ENCODE measurements around the gene CSRP2.

Gene CSRP2

DNA sequence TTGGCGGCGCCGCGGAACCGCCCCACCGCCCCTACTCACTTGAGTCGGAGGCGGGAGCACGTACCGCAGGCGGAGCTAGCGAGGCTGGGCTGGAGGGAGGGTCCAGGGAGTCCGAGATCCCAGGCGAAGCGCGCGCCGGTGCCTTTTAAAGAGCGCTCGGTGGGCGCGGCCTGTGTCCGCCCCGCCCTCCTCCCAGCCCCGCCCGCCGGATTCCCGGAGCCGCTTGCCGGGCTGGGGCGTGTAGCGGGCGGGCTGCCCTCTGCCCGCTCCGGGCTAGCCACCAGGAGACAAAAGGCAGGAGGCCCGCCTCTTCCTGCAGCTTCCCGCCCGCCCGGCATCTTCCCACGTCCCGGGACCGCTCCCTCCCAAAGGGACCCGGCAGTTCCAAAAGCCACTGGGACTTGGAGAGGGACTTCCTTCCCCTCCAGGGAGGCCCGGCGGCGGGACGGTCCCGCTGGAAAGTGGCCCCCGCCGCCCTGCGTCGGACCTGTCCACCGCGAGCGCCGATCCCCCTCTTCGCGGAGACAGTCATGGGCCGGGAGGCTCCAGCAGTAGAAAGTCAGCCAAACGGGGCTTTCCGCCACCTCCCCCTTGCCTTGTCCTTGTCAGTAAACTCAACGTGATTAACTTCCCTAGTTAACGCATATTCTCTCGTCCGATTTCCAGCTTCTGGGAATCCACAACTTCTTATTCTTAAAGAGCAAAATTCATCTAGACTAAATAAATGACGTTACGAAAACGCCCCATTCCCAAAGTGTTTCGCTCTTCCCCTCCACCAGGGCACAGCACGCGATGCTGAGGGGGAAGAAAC, at the start of gene CSRP2:
CSRP2 (minus strand) TSS at position 121 of the 811 bp plus-strand sequence. CDS start 12,759 bp downstream, outside the sequence.
- Histone ChIP-seq H3K36me3 (replicated peaks) (no peaks in the 10 kb centered on the region), H3K27me3 (replicated peaks) (no peaks in the 10 kb centered on the region), H3K27ac (peak within 1 kb of the TSS; percentile 70), H3K4me3 (ENCODE audit: low read depth, low read length) (peak within 1 kb of the TSS; percentile 77)
- in situ Hi-C loops (cut with HindIII; ENCODE audit: low pct_ligation_motif_present, low sequenced_read_pairs), result no loop called here
- TF ChIP-seq CTCF (IDR thresholded peaks at IDR 0.05; ENCODE audit: low read depth, low read length, missing control alignments), result peak; percentile 56
- DNase-seq, result peak; percentile 66

DNA sequence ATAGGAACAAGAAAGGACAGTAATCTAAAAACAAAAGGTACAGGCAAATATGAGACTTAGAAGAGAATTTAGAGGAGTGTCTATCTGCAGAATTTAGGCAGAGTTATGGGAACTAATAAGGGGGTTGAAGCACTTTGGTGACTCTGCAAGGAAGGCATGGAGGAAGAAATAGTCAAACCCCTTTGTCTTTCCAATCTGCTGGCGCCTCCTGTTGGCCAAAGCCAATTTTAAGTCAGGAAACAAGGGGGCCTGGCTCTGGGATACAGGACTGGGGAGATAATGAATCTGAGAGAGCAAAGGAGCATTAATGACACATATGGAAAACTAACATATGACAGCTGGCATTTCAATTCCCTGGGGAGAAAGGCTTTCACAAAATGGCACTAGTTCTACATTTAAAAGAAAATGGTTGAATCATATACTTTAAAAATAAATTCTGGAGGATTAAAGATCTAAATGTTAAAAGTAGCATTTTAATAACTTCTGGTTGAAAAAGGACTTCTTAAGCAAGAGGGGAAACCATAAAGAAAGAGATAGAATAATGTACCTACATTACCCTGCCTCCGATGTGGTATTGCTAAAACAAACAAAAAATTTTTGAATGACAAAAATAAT, 48.5 kb upstream of the CSRP2 start:
- Histone ChIP-seq H3K4me3 (ENCODE audit: low read depth, low read length) (no peak overlapping the region), H3K27me3 (replicated peaks) (no peaks in the 10 kb centered on the region), H3K27ac (no peak overlapping the region), H3K36me3 (replicated peaks) (no peaks in the 10 kb centered on the region)
- in situ Hi-C loops (cut with HindIII; ENCODE audit: low pct_ligation_motif_present, low sequenced_read_pairs), result no loop called here
- peak; percentile 27 for DNase-seq
- peak; percentile 78 for TF ChIP-seq CTCF (IDR thresholded peaks at IDR 0.05; ENCODE audit: low read depth, low read length, missing control alignments)

DNA sequence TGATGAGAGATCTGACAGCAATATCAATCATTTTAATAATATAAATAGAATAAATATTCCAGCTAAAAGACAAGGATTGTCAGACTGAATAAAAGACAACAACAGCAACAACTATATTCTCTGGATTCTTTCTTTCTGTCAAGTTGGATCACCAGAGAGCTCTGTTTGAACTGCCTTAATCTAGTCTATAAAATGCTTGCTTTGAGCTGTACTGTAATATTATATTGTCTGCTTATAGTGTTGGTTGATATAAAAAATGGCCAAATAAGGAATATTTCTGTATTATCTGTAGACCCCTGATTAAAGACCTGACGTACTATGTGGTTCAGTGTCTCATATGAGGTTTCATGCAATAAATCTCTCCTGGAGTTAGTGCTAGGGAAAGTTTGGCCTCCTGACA, 46.3 kb upstream of the CSRP2 start:
- H3K27ac ChIP-seq, result no peak overlapping the region
- no peaks in the 10 kb centered on the region for H3K27me3 ChIP-seq (replicated peaks)
- DNase-seq, result no peak
- TF ChIP-seq CTCF (IDR thresholded peaks at IDR 0.05; ENCODE audit: low read depth, low read length, missing control alignments), result no peak
- no peaks in the 10 kb centered on the region for H3K36me3 ChIP-seq (replicated peaks)
- no peak overlapping the region for H3K4me3 ChIP-seq (ENCODE audit: low read depth, low read length)
- in situ Hi-C loops (cut with HindIII; ENCODE audit: low pct_ligation_motif_present, low sequenced_read_pairs), result no loop called here

DNA sequence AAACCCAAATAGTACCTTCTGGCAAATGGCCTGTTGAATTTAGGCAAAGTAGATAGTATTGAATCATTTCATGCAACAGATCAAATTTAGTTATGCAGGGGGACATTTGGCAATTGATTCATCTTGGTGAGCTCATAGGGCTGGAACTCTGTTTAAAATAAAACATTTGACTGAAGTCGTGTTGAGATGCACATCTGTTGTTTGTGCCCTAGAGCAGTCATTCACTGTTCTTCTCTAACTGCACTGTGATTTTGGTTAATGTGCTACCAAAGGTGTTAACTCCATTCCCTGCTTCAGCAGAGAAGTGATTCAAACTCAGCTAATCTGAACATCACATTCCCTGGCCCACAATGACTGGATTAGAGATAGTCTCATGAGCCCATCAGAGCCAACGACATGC, 44.0 kb upstream of the CSRP2 start:
- no peaks in the 10 kb centered on the region for H3K27me3 ChIP-seq (replicated peaks)
- no peak overlapping the region for H3K27ac ChIP-seq
- DNase-seq, result no peak
- no peaks in the 10 kb centered on the region for H3K36me3 ChIP-seq (replicated peaks)
- in situ Hi-C loops (cut with HindIII; ENCODE audit: low pct_ligation_motif_present, low sequenced_read_pairs), result no loop called here
- no peak overlapping the region for H3K4me3 ChIP-seq (ENCODE audit: low read depth, low read length)
- TF ChIP-seq CTCF (IDR thresholded peaks at IDR 0.05; ENCODE audit: low read depth, low read length, missing control alignments), result no peak

DNA sequence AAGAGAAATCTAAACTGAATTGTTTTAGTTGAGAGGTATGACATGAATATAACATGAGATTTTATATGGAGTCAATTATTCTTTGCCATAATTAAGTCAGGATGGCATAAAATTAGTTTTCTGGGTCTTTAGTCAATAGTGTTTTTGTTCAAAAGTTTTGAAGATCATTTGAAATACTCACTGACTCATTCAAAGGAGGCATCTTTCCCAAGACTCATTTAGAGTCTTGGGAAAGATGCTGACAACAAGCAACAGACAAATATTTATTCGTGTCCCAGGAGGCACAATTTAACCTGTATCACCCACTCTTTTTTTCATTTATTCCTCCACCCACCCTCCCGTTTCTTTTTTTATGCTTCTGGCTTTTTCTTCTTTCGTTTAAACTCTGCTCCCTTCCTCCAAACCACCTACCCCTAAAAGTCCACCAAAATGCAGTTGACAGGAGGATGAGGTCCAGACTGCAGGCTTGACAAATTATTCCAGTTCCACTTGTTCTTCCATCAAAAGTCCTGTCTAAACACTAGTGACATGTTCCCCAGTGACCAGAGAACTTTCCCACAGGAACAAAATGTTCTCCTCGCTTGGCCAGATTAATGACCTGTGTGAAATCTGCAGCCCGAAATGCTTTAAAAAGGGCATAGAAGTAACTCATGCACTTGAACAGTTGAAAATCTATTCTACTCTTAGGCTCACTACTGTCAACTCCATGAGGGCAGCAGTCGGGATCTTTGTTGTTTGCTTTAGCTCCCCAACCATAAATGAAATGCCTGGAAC, 43.3 kb upstream of the CSRP2 start:
- no peak overlapping the region for H3K4me3 ChIP-seq (ENCODE audit: low read depth, low read length)
- no peak overlapping the region for H3K27ac ChIP-seq
- H3K27me3 ChIP-seq (replicated peaks), result no peaks in the 10 kb centered on the region
- in situ Hi-C loops (cut with HindIII; ENCODE audit: low pct_ligation_motif_present, low sequenced_read_pairs), result no loop called here
- DNase-seq, result no peak
- no peaks in the 10 kb centered on the region for H3K36me3 ChIP-seq (replicated peaks)
- no peak for TF ChIP-seq CTCF (IDR thresholded peaks at IDR 0.05; ENCODE audit: low read depth, low read length, missing control alignments)
